Measurements from ENCODE around the gene MMS22L. TPM values are rescaled to one million over a fixed set of nuclear protein-coding genes. Genes with fewer than 3 reads are reported as not detected.

MMS22L gene
- total RNA-seq, 1 experiment from 2014 or later, result 52.8 TPM

- Histone ChIP-seq H2AFZ (ENCODE audit: low read length) (no peak overlapping the region), H2BK5ac (ENCODE audit: insufficient read length, low read length) (no peak overlapping the region), H3K4ac (ENCODE audit: low read depth, low read length) (no peak overlapping the region), H3K79me2 (ENCODE audit: insufficient read depth, low read length) (no peaks in the 10 kb centered on the region), H3T11ph (ENCODE audit: low read length) (no peak overlapping the region), H2AK5ac (ENCODE audit: insufficient read length, low read length) (no peak overlapping the region), H4K8ac (replicated peaks; ENCODE audit: insufficient read length, low read depth, low read length) (no peak overlapping the region), H3K56ac (ENCODE audit: insufficient read length, low read depth, low read length) (no peak overlapping the region), H3K4me2 (ENCODE audit: insufficient read depth, insufficient read length, low read length) (no peak overlapping the region), H3K18ac (ENCODE audit: insufficient read length, low read depth, low read length) (no peak overlapping the region), H2BK15ac (ENCODE audit: low read depth, low read length) (no peak overlapping the region), H3K79me1 (ENCODE audit: insufficient read depth, low read depth, low read length, poor library complexity, severe bottlenecking) (no peaks in the 10 kb centered on the region), H4K20me1 (ENCODE audit: control insufficient read depth, insufficient read depth, insufficient read length) (no peaks in the 10 kb centered on the region), H2BK120ac (ENCODE audit: low read depth, low read length, poor library complexity, severe bottlenecking) (no peak overlapping the region), H3K23ac (ENCODE audit: insufficient read length, low read depth, low read length) (no peak overlapping the region), H3K27me3 (ENCODE audit: insufficient read depth, low read length) (no peaks in the 10 kb centered on the region), H3K9me3 (ENCODE audit: control insufficient read depth, low read depth, low read length) (no peaks in the 10 kb centered on the region), H2BK20ac (ENCODE audit: low read depth, low read length, poor library complexity, severe bottlenecking) (no peak overlapping the region), H3K14ac (ENCODE audit: insufficient read depth, low read length) (no peak overlapping the region), H3K4me1 (ENCODE audit: insufficient read depth, low read length) (no peaks in the 10 kb centered on the region), H3K23me2 (ENCODE audit: insufficient read length, low read depth, low read length, poor library complexity, severe bottlenecking) (no peaks in the 10 kb centered on the region), H4K91ac (ENCODE audit: insufficient read length, low read depth, low read length) (no peak overlapping the region), H3K9ac (ENCODE audit: extremely low read depth, insufficient read length, low read length) (no peak overlapping the region), H3K27ac (ENCODE audit: insufficient read length, low read depth, low read length) (no peak overlapping the region), H2BK12ac (ENCODE audit: insufficient read length, low read depth, low read length) (no peak overlapping the region), H4K5ac (ENCODE audit: insufficient read length, low read depth, low read length) (no peak overlapping the region)
- H3K27me3 Mint-ChIP-seq (ENCODE audit: low read depth), result no peaks in the 10 kb centered on the region
- no peaks in the 10 kb centered on the region; a peak in 1 of 5 replicates for H3K9me3 Mint-ChIP-seq
- H3K36me3 Mint-ChIP-seq (ENCODE audit: insufficient read depth in 1 of 3, low read depth in 3 of 3), result peaks cover 0 to 7% (median 5%) of the 10 kb centered on the region in 3 experiments; a peak in 6 of 7 replicates
- peaks cover 3 to 4% of the 10 kb centered on the region in 2 experiments; a peak in 3 of 4 replicates for H3K4me1 Mint-ChIP-seq
- WGBS (ENCODE audit: extremely low coverage, insufficient read length, low lambda C conversion rate), result no CpG with 5 or more reads among the region's 1 CpG
- no peak overlapping the region for H3K4me3 Mint-ChIP-seq
- no peak for TF ChIP-seq CTCF (conservative IDR thresholded peaks at IDR 0.05)
- no peak overlapping the region for H3K27ac Mint-ChIP-seq
- DNase-seq, result no peak
These were observed 93.2 kb downstream of the MMS22L start for GRCh38 chr6:97189767-97190166.

Measured in H9 (cell line).